ENCODE results near the gene SUCLG1.

SUCLG1 gene

GRCh38 chr2:84388133-84388532 is 70.9 kb downstream of the SUCLG1 start:
- no peak overlapping the region for H3K9ac ChIP-seq
- no peak overlapping the region for H3K4me2 ChIP-seq (ENCODE audit: low read length)
- no peaks in the 10 kb centered on the region for H3K9me3 ChIP-seq (ENCODE audit: control insufficient read depth, low read length)
- no peak overlapping the region for H3K4me3 ChIP-seq (ENCODE audit: low read depth, low read length)
- H3K4me1 ChIP-seq: peaks cover 7% of the 10 kb centered on the region
- no peak overlapping the region for H2AFZ ChIP-seq
- H3K27me3 ChIP-seq (ENCODE audit: control insufficient read depth, insufficient read depth, low read length): no peaks in the 10 kb centered on the region
- TF ChIP-seq CTCF (IDR thresholded peaks at IDR 0.05): no peak
- no peak overlapping the region for H3K27ac ChIP-seq
- H3K36me3 ChIP-seq (ENCODE audit: control insufficient read depth, insufficient read depth, low read length): no peaks in the 10 kb centered on the region
- no peaks in the 10 kb centered on the region for H3K79me2 ChIP-seq

- Histone ChIP-seq H3K27me3 (ENCODE audit: control insufficient read depth, insufficient read depth, low read length) (no peaks in the 10 kb centered on the region), H3K36me3 (ENCODE audit: control insufficient read depth, insufficient read depth, low read length) (no peaks in the 10 kb centered on the region), H3K79me2 (no peaks in the 10 kb centered on the region), H3K9me3 (ENCODE audit: control insufficient read depth, low read length) (no peaks in the 10 kb centered on the region), H3K4me3 (ENCODE audit: low read depth, low read length) (peak overlapping the region; percentile 29), H3K9ac (no peak overlapping the region), H3K4me2 (ENCODE audit: low read length) (peak overlapping the region; percentile 39), H3K4me1 (peaks cover 7% of the 10 kb centered on the region), H2AFZ (peak overlapping the region; percentile 14), H3K27ac (no peak overlapping the region)
- TF ChIP-seq CTCF (IDR thresholded peaks at IDR 0.05): no peak
Measured at GRCh38 chr2:84386336-84387040, 72.6 kb downstream of the SUCLG1 start.

GRCh38 chr2:84383271-84383670 is 75.8 kb downstream of the SUCLG1 start:
- H3K36me3 ChIP-seq (ENCODE audit: control insufficient read depth, insufficient read depth, low read length): no peaks in the 10 kb centered on the region
- H2AFZ ChIP-seq: no peak overlapping the region
- TF ChIP-seq CTCF (IDR thresholded peaks at IDR 0.05): no peak
- H3K4me3 ChIP-seq (ENCODE audit: low read depth, low read length): no peak overlapping the region
- no peaks in the 10 kb centered on the region for H3K79me2 ChIP-seq
- no peak overlapping the region for H3K27ac ChIP-seq
- peaks cover 7% of the 10 kb centered on the region for H3K4me1 ChIP-seq
- H3K9me3 ChIP-seq (ENCODE audit: control insufficient read depth, low read length): no peaks in the 10 kb centered on the region
- no peak overlapping the region for H3K9ac ChIP-seq
- no peak overlapping the region for H3K4me2 ChIP-seq (ENCODE audit: low read length)
- H3K27me3 ChIP-seq (ENCODE audit: control insufficient read depth, insufficient read depth, low read length): no peaks in the 10 kb centered on the region

GRCh38 chr2:84380875-84381274 is 78.2 kb downstream of the SUCLG1 start:
- TF ChIP-seq CTCF (IDR thresholded peaks at IDR 0.05): no peak
- Histone ChIP-seq H3K9me3 (ENCODE audit: control insufficient read depth, low read length) (no peaks in the 10 kb centered on the region), H2AFZ (no peak overlapping the region), H3K4me3 (ENCODE audit: low read depth, low read length) (no peak overlapping the region), H3K9ac (no peak overlapping the region), H3K4me1 (peaks cover 2% of the 10 kb centered on the region), H3K27ac (no peak overlapping the region), H3K79me2 (no peaks in the 10 kb centered on the region), H3K36me3 (ENCODE audit: control insufficient read depth, insufficient read depth, low read length) (no peaks in the 10 kb centered on the region), H3K27me3 (ENCODE audit: control insufficient read depth, insufficient read depth, low read length) (no peaks in the 10 kb centered on the region), H3K4me2 (ENCODE audit: low read length) (no peak overlapping the region)

GRCh38 chr2:84378960-84379359 is 80.1 kb downstream of the SUCLG1 start:
- no peak for TF ChIP-seq CTCF (IDR thresholded peaks at IDR 0.05)
- H3K27ac ChIP-seq: no peak overlapping the region
- no peaks in the 10 kb centered on the region for H3K4me1 ChIP-seq
- H3K79me2 ChIP-seq: no peaks in the 10 kb centered on the region
- no peak overlapping the region for H2AFZ ChIP-seq
- H3K4me3 ChIP-seq (ENCODE audit: low read depth, low read length): no peak overlapping the region
- no peaks in the 10 kb centered on the region for H3K27me3 ChIP-seq (ENCODE audit: control insufficient read depth, insufficient read depth, low read length)
- no peak overlapping the region for H3K9ac ChIP-seq
- no peaks in the 10 kb centered on the region for H3K36me3 ChIP-seq (ENCODE audit: control insufficient read depth, insufficient read depth, low read length)
- no peaks in the 10 kb centered on the region for H3K9me3 ChIP-seq (ENCODE audit: control insufficient read depth, low read length)
- no peak overlapping the region for H3K4me2 ChIP-seq (ENCODE audit: low read length)
